Hepatocyte (in vitro differentiated cells): ENCODE data around the gene RBM33. TPM values are rescaled to one million over a fixed set of nuclear protein-coding genes. Genes with fewer than 3 reads are reported as not detected.

ENCODE experiments used
- DNase-seq: peaks from one replicate; pipeline ENCODE4 v3.0.0-alpha.2; 2016; ENCODE audit warnings: low spot score
- H2AFZ ChIP-seq: fragments of 200-600 bp; sonication (generic); 2 replicates; pipeline ENCODE4 v1.6.0; 2016; ENCODE audit warnings: antibody characterized with exemption, mild to moderate bottlenecking
- H3K27ac ChIP-seq: fragments of 200-600 bp; sonication (generic); 2 replicates; pipeline ENCODE4 v1.5.1; 2016; ENCODE audit warnings: mild to moderate bottlenecking
- H3K27me3 ChIP-seq: fragments of 200-600 bp; sonication (generic); 2 replicates; pipeline ENCODE4 v1.6.1; 2016
- H3K36me3 ChIP-seq: fragments of 200-600 bp; sonication (generic); replicated peaks from 2 replicates; pipeline ENCODE4 v1.5.1; 2016; ENCODE audit warnings: low read depth; ENCODE audit not compliant: insufficient read depth
- H3K4me1 ChIP-seq: fragments of 200-600 bp; sonication (generic); 2 replicates; pipeline ENCODE4 v1.5.1; 2016; ENCODE audit warnings: mild to moderate bottlenecking, moderate library complexity; ENCODE audit not compliant: insufficient read depth
- H3K4me2 ChIP-seq: fragments of 200-600 bp; sonication (generic); 2 replicates; pipeline ENCODE4 v1.6.0; 2016
- H3K4me3 ChIP-seq: fragments of 200-600 bp; sonication (generic); 2 replicates; pipeline ENCODE4 v1.5.1; 2016; ENCODE audit warnings: mild to moderate bottlenecking
- H3K79me2 ChIP-seq: fragments of 200-600 bp; sonication (generic); 2 replicates; pipeline ENCODE4 v1.6.0; 2017; ENCODE audit warnings: mild to moderate bottlenecking
- H3K9me2 ChIP-seq: fragments of 200-600 bp; sonication (generic); replicated peaks from 2 replicates; pipeline ENCODE4 v1.6.0; 2017; ENCODE audit warnings: mild to moderate bottlenecking; ENCODE audit not compliant: insufficient read depth
- H3K9me3 ChIP-seq: fragments of 200-600 bp; sonication (generic); 2 replicates; pipeline ENCODE4 v1.5.1; 2016; ENCODE audit warnings: low read depth, mild to moderate bottlenecking
- H4K20me1 ChIP-seq: fragments of 200-600 bp; sonication (generic); 2 replicates; pipeline ENCODE4 v1.6.0; 2016; ENCODE audit warnings: mild to moderate bottlenecking; ENCODE audit not compliant: insufficient read depth, poor library complexity, severe bottlenecking
- CTCF ChIP-seq: fragments of 200-600 bp; sonication (generic); IDR thresholded peaks from 2 replicates; pipeline ENCODE4 v1.5.1; 2016; ENCODE audit warnings: antibody characterized with exemption, mild to moderate bottlenecking; ENCODE audit not compliant: poor library complexity
- EZH2 ChIP-seq: fragments of 200-600 bp; sonication (generic); IDR thresholded peaks from 2 replicates; pipeline ENCODE4 v1.6.1; 2016; ENCODE audit warnings: antibody characterized with exemption, mild to moderate bottlenecking, borderline replicate concordance
- EZH2phosphoT487 ChIP-seq: fragments of 200-600 bp; sonication (generic); IDR thresholded peaks from one replicate; pipeline ENCODE4 v1.6.1; 2018; ENCODE audit warnings: antibody characterized with exemption, mild to moderate bottlenecking, low read depth, moderate library complexity; ENCODE audit not compliant: unreplicated experiment, severe bottlenecking
- WGBS: methylation state at CpG from one replicate; pipeline ENCODE4 v1.1.6; 2016; ENCODE audit warnings: low lambda C conversion rate; ENCODE audit errors: missing lambda C conversion rate; 5-methylcytosine and 5-hydroxymethylcytosine counted together
- polyA plus RNA-seq: library from polyadenylated mRNA; unstranded; fragments of >200 nt; fragmentation: Nextera tagmentation; extraction: Ambion mirVana; gene quantifications from 2 replicates; pipeline ENCODE4 v1.2.1, GENCODE V29; 2016
- total RNA-seq: library from RNA; depleted of rRNA; stranded (reverse); fragments of >200 nt; gene quantifications from 2 replicates; pipeline ENCODE4 v1.2.3, GENCODE V29; 2014

Gene RBM33
- total and polyA plus RNA-seq, 2 experiments from 2014 or later: 24.8 to 40.8 TPM

GRCh38 chr7:155603205-155603857, 41.1 kb upstream of the RBM33 start:
- TF ChIP-seq CTCF (no peak), EZH2phosphoT487 (no peak), EZH2 (no peak)
- Histone ChIP-seq H3K4me3 (no peak overlapping the region), H3K36me3 (no peaks in the 10 kb centered on the region), H3K79me2 (no peaks in the 10 kb centered on the region), H3K9me2 (no peaks in the 10 kb centered on the region), H3K4me2 (no peak overlapping the region), H4K20me1 (no peaks in the 10 kb centered on the region), H2AFZ (no peak overlapping the region), H3K9me3 (no peaks in the 10 kb centered on the region), H3K27ac (no peak overlapping the region), H3K4me1 (no peaks in the 10 kb centered on the region), H3K27me3 (peaks cover 4% of the 10 kb centered on the region)
- no peak for DNase-seq
- 69% methylated on average over 19 of the region's 19 CpGs for WGBS

DNA sequence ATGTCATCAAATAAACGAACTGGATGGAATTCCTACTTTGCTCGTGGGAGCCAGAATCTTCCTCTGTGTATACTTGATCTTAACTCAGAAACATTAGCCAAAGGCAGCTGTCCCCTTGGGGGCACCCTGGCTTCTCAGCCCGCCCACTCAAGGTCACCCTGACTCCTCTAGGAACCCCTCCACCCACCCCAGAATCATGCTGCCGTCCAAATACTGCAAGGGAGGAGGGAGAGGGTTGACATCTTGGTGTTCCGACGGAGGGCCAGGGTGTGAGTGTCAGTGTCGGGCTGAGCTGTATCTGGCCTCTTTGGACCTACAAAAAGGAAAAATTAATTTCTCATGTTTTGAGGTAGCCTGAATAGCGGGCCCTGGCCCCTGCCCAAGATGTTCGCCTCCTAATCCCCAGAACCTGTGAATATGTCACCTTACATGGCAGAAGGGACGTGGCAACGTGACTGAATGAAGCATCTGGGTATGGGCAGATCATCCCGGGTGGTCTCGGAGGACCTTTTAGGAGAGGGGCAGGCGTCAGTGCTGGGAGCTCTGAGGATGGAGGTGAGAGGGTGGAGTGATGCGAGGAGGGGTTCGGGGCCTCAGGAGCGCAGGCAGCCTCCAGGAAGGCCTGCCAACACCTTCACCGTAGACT, 40.5 kb upstream of the RBM33 start:
- WGBS: 90% methylated on average over 17 of the region's 18 CpGs
- H3K27ac ChIP-seq: no peak overlapping the region
- no peak overlapping the region for H2AFZ ChIP-seq
- no peaks in the 10 kb centered on the region for H3K9me3 ChIP-seq
- no peak overlapping the region for H3K4me2 ChIP-seq
- no peaks in the 10 kb centered on the region for H3K79me2 ChIP-seq
- no peaks in the 10 kb centered on the region for H3K36me3 ChIP-seq
- TF ChIP-seq CTCF: no peak
- no peak for TF ChIP-seq EZH2phosphoT487
- TF ChIP-seq EZH2: no peak
- peaks cover 4% of the 10 kb centered on the region for H3K27me3 ChIP-seq
- H3K4me3 ChIP-seq: no peak overlapping the region
- no peaks in the 10 kb centered on the region for H3K9me2 ChIP-seq
- H3K4me1 ChIP-seq: no peaks in the 10 kb centered on the region
- no peaks in the 10 kb centered on the region for H4K20me1 ChIP-seq
- no peak for DNase-seq

GRCh38 chr7:155604504-155604997, 39.9 kb upstream of the RBM33 start:
- TF ChIP-seq EZH2 (no peak), EZH2phosphoT487 (no peak)
- H3K27ac ChIP-seq: no peak overlapping the region
- no peak overlapping the region for H3K4me2 ChIP-seq
- no peak overlapping the region for H2AFZ ChIP-seq
- 84% methylated on average over 8 of the region's 8 CpGs for WGBS
- H3K36me3 ChIP-seq: no peaks in the 10 kb centered on the region
- no peaks in the 10 kb centered on the region for H3K4me1 ChIP-seq
- no peak overlapping the region for H3K4me3 ChIP-seq
- no peaks in the 10 kb centered on the region for H4K20me1 ChIP-seq
- DNase-seq: no peak
- H3K9me2 ChIP-seq: no peaks in the 10 kb centered on the region
- peaks cover 4% of the 10 kb centered on the region for H3K27me3 ChIP-seq
- H3K9me3 ChIP-seq: no peaks in the 10 kb centered on the region
- H3K79me2 ChIP-seq: no peaks in the 10 kb centered on the region

DNA sequence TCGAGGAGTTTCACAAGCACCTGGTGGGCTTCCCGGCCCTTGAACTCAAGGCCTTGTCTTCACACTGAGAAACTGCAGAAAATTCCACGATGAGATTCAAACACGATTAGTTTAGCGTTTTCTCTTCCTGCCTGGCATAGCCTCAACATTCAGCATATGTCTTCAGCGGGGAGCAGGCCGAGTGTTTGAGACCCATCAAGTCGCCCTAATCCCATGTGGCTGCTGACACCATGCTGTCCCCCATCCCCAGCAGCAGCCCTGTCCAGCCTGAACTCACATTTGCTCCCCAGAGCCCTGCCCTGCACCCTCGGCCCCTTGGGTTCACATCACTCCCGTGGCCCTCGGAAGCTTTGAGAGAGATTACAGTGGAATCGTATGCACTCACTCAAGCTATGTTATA, 35.3 kb upstream of the RBM33 start:
- TF ChIP-seq EZH2: no peak
- TF ChIP-seq EZH2phosphoT487: no peak
- TF ChIP-seq CTCF: no peak
- Histone ChIP-seq H3K9me3 (no peaks in the 10 kb centered on the region), H3K4me1 (no peaks in the 10 kb centered on the region), H4K20me1 (no peaks in the 10 kb centered on the region), H3K4me2 (no peak overlapping the region), H3K79me2 (no peaks in the 10 kb centered on the region), H3K36me3 (no peaks in the 10 kb centered on the region), H3K4me3 (no peak overlapping the region), H2AFZ (no peak overlapping the region), H3K9me2 (no peaks in the 10 kb centered on the region), H3K27ac (no peak overlapping the region), H3K27me3 (no peaks in the 10 kb centered on the region)
- no peak for DNase-seq
- 96% methylated on average over 12 of the region's 12 CpGs for WGBS
